KMS-11 (cell line): ENCODE measurements around the gene KCNJ10.

Source experiments
- H2AFZ ChIP-seq: fragments of 200-600 bp; sonication (generic); 2 replicates; pipeline ENCODE4 v1.6.1; 2016; ENCODE audit warnings: antibody characterized with exemption, mixed run types, low read depth
- H3K27ac ChIP-seq: fragments of 200-600 bp; sonication (generic); 2 replicates; pipeline ENCODE4 v1.6.1; 2016; ENCODE audit warnings: mild to moderate bottlenecking, mixed run types
- H3K27me3 ChIP-seq: fragments of 200-600 bp; sonication (generic); 2 replicates; pipeline ENCODE4 v1.6.1; 2017; ENCODE audit warnings: mild to moderate bottlenecking, low read depth, mixed run types, moderate library complexity; ENCODE audit not compliant: insufficient read depth
- H3K36me3 ChIP-seq: fragments of 200-600 bp; sonication (generic); 2 replicates; pipeline ENCODE4 v1.6.1; 2017; ENCODE audit warnings: mild to moderate bottlenecking, mixed run types; ENCODE audit not compliant: insufficient read depth
- H3K4me1 ChIP-seq: fragments of 200-600 bp; sonication (generic); 2 replicates; pipeline ENCODE4 v1.6.1; 2016; ENCODE audit warnings: mild to moderate bottlenecking, low read depth, mixed run types; ENCODE audit not compliant: poor library complexity, severe bottlenecking
- H3K4me2 ChIP-seq: fragments of 200-600 bp; sonication (generic); 2 replicates; pipeline ENCODE4 v1.7.0; 2016; ENCODE audit warnings: mild to moderate bottlenecking, mixed run types
- H3K4me3 ChIP-seq: fragments of 200-600 bp; sonication (generic); IDR thresholded peaks from 2 replicates; pipeline ENCODE4 v1.6.1; 2017; ENCODE audit warnings: low read depth, low read length, mixed read lengths; ENCODE audit not compliant: insufficient read depth
- H3K79me2 ChIP-seq: fragments of 200-600 bp; sonication (generic); 2 replicates; pipeline ENCODE4 v1.6.1; 2016; ENCODE audit warnings: low read depth, mixed run types; ENCODE audit not compliant: insufficient read depth
- H3K9ac ChIP-seq: fragments of 200-600 bp; sonication (generic); 2 replicates; pipeline ENCODE4 v1.6.1; 2016; ENCODE audit warnings: mild to moderate bottlenecking, mixed run types
- H4K20me1 ChIP-seq: fragments of 200-600 bp; sonication (generic); 2 replicates; pipeline ENCODE4 v1.6.1; 2016; ENCODE audit warnings: mild to moderate bottlenecking, mixed run types; ENCODE audit not compliant: insufficient read depth
- TF ChIP-seq, protein P1 (sequence below): fragments of 200-600 bp; sonication (generic); conservative IDR thresholded peaks from 2 replicates; pipeline ENCODE4 v1.6.1; 2017; ENCODE audit warnings: low read depth, mild to moderate bottlenecking, antibody characterized with exemption, low read length, moderate library complexity, mixed read lengths

Gene KCNJ10

DNA sequence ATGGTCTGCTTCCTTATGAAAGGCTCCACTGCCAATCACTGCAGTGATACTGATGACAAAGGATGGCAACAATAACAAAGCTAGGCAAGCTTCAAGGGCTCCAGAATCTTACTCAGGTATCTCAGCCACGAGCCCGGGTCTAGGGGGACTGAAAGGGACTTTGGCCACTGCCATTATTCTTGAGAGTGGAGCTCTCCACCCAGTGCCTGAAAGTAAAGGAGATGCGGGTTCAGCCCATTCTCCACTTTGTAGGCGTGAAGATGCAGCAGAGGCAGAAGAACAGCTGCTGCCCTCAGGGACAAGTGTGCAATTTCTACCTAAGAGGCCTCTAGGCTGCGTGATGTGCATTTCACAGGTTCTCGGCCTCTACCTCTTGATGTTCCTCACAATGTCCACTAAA lies 84.5 kb downstream of the KCNJ10 start:
- H3K27me3 ChIP-seq: no peaks in the 10 kb centered on the region
- H2AFZ ChIP-seq: no peak overlapping the region
- TF ChIP-seq, protein P1, sequence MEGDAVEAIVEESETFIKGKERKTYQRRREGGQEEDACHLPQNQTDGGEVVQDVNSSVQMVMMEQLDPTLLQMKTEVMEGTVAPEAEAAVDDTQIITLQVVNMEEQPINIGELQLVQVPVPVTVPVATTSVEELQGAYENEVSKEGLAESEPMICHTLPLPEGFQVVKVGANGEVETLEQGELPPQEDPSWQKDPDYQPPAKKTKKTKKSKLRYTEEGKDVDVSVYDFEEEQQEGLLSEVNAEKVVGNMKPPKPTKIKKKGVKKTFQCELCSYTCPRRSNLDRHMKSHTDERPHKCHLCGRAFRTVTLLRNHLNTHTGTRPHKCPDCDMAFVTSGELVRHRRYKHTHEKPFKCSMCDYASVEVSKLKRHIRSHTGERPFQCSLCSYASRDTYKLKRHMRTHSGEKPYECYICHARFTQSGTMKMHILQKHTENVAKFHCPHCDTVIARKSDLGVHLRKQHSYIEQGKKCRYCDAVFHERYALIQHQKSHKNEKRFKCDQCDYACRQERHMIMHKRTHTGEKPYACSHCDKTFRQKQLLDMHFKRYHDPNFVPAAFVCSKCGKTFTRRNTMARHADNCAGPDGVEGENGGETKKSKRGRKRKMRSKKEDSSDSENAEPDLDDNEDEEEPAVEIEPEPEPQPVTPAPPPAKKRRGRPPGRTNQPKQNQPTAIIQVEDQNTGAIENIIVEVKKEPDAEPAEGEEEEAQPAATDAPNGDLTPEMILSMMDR: no peak
- H4K20me1 ChIP-seq: no peaks in the 10 kb centered on the region
- H3K79me2 ChIP-seq: no peaks in the 10 kb centered on the region
- no peak overlapping the region for H3K9ac ChIP-seq
- H3K4me2 ChIP-seq: no peak overlapping the region
- H3K27ac ChIP-seq: no peak overlapping the region
- no peak overlapping the region for H3K4me3 ChIP-seq
- H3K4me1 ChIP-seq: no peaks in the 10 kb centered on the region
- no peaks in the 10 kb centered on the region for H3K36me3 ChIP-seq

DNA sequence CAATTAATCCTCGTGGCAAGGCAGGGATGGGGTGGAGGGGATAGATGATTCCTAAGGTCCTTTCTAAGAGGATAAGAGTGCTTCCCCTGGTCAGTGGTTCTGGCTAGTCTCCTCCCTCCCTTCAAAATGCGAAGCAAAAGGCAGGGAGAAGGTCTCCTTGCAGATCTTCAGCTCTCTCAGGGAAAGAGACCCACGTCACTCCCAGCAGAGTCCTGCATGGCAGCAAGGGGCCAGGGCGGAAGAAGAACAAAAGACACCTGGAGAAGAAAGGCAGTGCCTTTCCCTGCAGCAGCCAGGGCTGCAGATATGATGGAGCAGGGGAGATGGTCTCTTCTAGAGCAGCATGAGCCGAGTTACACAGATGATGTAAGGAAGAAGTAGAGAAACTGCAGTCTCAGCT lies 86.3 kb downstream of the KCNJ10 start:
- no peak overlapping the region for H3K27ac ChIP-seq
- no peak overlapping the region for H3K4me2 ChIP-seq
- H3K4me1 ChIP-seq: no peaks in the 10 kb centered on the region
- H3K79me2 ChIP-seq: no peaks in the 10 kb centered on the region
- H4K20me1 ChIP-seq: no peaks in the 10 kb centered on the region
- no peak overlapping the region for H2AFZ ChIP-seq
- H3K4me3 ChIP-seq: no peak overlapping the region
- no peaks in the 10 kb centered on the region for H3K36me3 ChIP-seq
- H3K9ac ChIP-seq: no peak overlapping the region
- no peaks in the 10 kb centered on the region for H3K27me3 ChIP-seq
- TF ChIP-seq, protein P1: no peak

DNA sequence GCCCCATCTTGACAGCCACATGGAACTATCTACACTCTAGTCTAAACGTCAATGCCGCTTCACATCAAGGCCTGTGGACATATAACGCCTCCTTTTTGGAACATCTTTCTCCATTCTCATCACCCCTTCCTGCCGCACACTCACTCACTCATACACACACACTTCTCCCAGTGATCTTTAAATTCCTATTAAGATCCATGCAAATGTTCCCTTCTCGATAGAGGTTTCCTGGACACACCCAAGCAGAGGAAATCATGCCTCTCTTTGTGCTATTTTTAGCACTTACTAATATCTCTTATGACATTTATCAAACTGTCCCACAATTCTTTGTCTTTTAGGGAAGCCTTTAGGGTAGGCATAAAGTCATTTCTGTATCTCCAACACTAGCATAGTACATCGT lies 87.7 kb downstream of the KCNJ10 start:
- H3K4me1 ChIP-seq: no peaks in the 10 kb centered on the region
- no peaks in the 10 kb centered on the region for H3K27me3 ChIP-seq
- no peak overlapping the region for H3K9ac ChIP-seq
- no peak overlapping the region for H3K4me2 ChIP-seq
- no peaks in the 10 kb centered on the region for H3K36me3 ChIP-seq
- H4K20me1 ChIP-seq: no peaks in the 10 kb centered on the region
- no peaks in the 10 kb centered on the region for H3K79me2 ChIP-seq
- no peak overlapping the region for H2AFZ ChIP-seq
- no peak overlapping the region for H3K27ac ChIP-seq
- TF ChIP-seq, protein P1: no peak
- no peak overlapping the region for H3K4me3 ChIP-seq

DNA sequence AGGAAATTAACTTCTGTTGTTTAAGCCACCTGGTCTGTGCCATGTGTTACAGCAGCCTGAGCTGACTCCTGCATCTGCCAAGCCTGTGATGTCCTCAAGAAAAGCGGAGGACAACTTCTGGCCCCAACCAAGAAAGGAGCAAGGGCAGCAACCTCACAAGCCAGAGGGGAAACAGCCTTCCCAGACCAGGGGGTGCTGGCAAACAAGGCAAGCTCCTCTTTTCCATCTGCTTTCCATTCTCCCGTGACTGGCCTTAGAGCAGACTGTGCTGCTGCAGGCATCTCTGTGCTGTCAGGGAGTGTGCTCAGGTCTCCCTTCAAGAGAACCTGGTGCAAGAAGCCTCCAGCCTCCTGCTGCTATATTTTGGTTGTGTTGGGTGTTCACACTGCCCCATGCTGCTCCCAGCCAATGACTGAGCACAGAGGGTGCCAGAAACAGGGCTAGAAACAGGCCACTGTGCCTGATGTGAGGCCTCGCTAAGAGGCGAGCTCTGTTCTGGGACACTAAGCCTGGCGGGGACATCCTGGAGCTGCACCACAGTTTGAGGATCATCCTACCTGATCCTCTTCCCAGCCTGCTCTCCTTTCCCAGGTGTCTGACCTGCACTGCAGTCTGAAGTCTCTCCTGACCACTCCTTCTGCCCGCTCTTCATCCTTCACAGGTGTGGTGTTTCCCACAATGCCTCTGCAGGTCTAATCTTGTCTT lies 88.5 kb downstream of the KCNJ10 start:
- no peaks in the 10 kb centered on the region for H4K20me1 ChIP-seq
- TF ChIP-seq, protein P1: no peak
- H3K4me2 ChIP-seq: no peak overlapping the region
- H3K27me3 ChIP-seq: no peaks in the 10 kb centered on the region
- no peak overlapping the region for H3K4me3 ChIP-seq
- H3K27ac ChIP-seq: no peak overlapping the region
- no peak overlapping the region for H3K9ac ChIP-seq
- no peak overlapping the region for H2AFZ ChIP-seq
- no peaks in the 10 kb centered on the region for H3K79me2 ChIP-seq
- no peaks in the 10 kb centered on the region for H3K4me1 ChIP-seq
- no peaks in the 10 kb centered on the region for H3K36me3 ChIP-seq
